Suprapubic skin (tissue), 4 donors: Measurements from ENCODE around the gene KIF5C.

Source experiments
- EP300 ChIP-seq: sonication (generic); formaldehyde crosslinking; IDR thresholded peaks from one replicate; pipeline ENCODE4 v1.6.1; 2017; ENCODE audit warnings: antibody characterized with exemption
- POLR2A ChIP-seq, 2 donors: fragments of 450-650 bp; IDR thresholded peaks; one replicate each; pipeline ENCODE4 v1.6.1; 2017; ENCODE audit warnings: antibody characterized with exemption in 2 of 2, mild to moderate bottlenecking in 2 of 2, moderate library complexity in 2 of 2
- POLR2AphosphoS5 ChIP-seq, 3 donors: sonication (generic); formaldehyde crosslinking; IDR thresholded peaks; one replicate each; pipeline ENCODE4 v1.6.1; 2017; ENCODE audit warnings: antibody characterized with exemption in 3 of 3
- TF ChIP-seq, protein P1 (sequence below), 2 donors: fragments of 200-600 bp in 1 of 2; fragments of 450-650 bp in 1 of 2; sonication (generic) in 1 of 2; IDR thresholded peaks; one replicate each; pipeline ENCODE4 v1.5.1; 2016 to 2019; ENCODE audit warnings: antibody characterized with exemption in 2 of 2, mild to moderate bottlenecking in 1 of 2, moderate library complexity in 1 of 2

- TF ChIP-seq, protein P1, sequence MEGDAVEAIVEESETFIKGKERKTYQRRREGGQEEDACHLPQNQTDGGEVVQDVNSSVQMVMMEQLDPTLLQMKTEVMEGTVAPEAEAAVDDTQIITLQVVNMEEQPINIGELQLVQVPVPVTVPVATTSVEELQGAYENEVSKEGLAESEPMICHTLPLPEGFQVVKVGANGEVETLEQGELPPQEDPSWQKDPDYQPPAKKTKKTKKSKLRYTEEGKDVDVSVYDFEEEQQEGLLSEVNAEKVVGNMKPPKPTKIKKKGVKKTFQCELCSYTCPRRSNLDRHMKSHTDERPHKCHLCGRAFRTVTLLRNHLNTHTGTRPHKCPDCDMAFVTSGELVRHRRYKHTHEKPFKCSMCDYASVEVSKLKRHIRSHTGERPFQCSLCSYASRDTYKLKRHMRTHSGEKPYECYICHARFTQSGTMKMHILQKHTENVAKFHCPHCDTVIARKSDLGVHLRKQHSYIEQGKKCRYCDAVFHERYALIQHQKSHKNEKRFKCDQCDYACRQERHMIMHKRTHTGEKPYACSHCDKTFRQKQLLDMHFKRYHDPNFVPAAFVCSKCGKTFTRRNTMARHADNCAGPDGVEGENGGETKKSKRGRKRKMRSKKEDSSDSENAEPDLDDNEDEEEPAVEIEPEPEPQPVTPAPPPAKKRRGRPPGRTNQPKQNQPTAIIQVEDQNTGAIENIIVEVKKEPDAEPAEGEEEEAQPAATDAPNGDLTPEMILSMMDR (IDR thresholded peaks at IDR 0.05): peak in 1 of 2 donors; percentile 25
- no peak for TF ChIP-seq POLR2AphosphoS5 (IDR thresholded peaks at IDR 0.05)
- no peak for TF ChIP-seq POLR2A (IDR thresholded peaks at IDR 0.05)
- TF ChIP-seq EP300: no peak
These were observed 51.4 kb downstream of the KIF5C start for GRCh38 chr2:148926291-148926961.
